RWPE2 (cell line): Measurements from ENCODE around the gene ENPP1.

Experiments
- ATAC-seq: fragments of 200-7000 bp; cut with Tn5 transposase; 3 replicates; pipeline ENCODE4 v1.9.1; 2021; ENCODE audit warnings: low read depth
- DNase-seq: peaks from one replicate; pipeline ENCODE4 v3.0.0-alpha.2; 2020; ENCODE audit warnings: low spot score
- H3K27ac ChIP-seq: fragments of 450-650 bp; 2 replicates; pipeline ENCODE4 v1.5.1; 2017; ENCODE audit warnings: mild to moderate bottlenecking; ENCODE audit not compliant: poor library complexity, severe bottlenecking
- H3K27me3 ChIP-seq: fragments of 250-450 bp; sonication (Bioruptor Pico); 2 replicates; pipeline ENCODE4 v1.5.1; 2021; ENCODE audit warnings: mild to moderate bottlenecking, moderate library complexity; ENCODE audit not compliant: insufficient read depth, poor library complexity, severe bottlenecking
- H3K36me3 ChIP-seq: fragments of 250-450 bp; sonication (Bioruptor Pico); 2 replicates; pipeline ENCODE4 v1.5.1; 2020; ENCODE audit warnings: low read depth, mild to moderate bottlenecking, moderate library complexity
- H3K4me1 ChIP-seq: fragments of 250-450 bp; sonication (Bioruptor Pico); 2 replicates; pipeline ENCODE4 v1.5.1; 2021; ENCODE audit warnings: mild to moderate bottlenecking, moderate library complexity; ENCODE audit not compliant: insufficient read depth, poor library complexity, severe bottlenecking
- H3K4me3 ChIP-seq: fragments of 250-450 bp; sonication (Bioruptor Pico); 2 replicates; pipeline ENCODE4 v1.5.1; 2021; ENCODE audit warnings: mild to moderate bottlenecking, moderate library complexity; ENCODE audit not compliant: severe bottlenecking
- H3K9me3 ChIP-seq: fragments of 250-450 bp; sonication (Bioruptor Pico); 2 replicates; pipeline ENCODE4 v1.5.1; 2021; ENCODE audit warnings: mild to moderate bottlenecking, moderate library complexity; ENCODE audit not compliant: severe bottlenecking
- TF ChIP-seq, protein P1 (sequence below): fragments of 450-650 bp; IDR thresholded peaks from one replicate; pipeline ENCODE4 v1.5.1; 2017; ENCODE audit warnings: mild to moderate bottlenecking, moderate library complexity; ENCODE audit not compliant: poor library complexity, severe bottlenecking

ENPP1 gene

DNA sequence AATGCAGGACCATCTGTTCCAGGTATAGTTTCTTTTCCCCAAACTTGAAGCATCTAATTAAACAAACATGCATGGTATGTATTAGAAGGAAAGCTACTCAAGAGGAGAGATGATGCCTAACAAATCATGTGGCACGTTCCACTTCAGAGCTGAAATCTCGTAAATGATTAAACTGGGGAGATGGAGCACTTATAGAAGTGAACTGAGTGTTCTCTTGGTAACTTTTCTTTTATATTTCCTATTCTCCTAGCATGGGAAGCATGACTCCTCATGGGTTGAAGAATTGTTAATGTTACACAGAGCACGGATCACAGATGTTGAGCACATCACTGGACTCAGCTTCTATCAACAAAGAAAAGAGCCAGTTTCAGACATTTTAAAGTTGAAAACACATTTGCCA lies 82.3 kb downstream of the ENPP1 start:
- H3K27ac ChIP-seq, result no peak overlapping the region
- ATAC-seq (no peak), DNase-seq (no peak)
- H3K4me3 ChIP-seq, result no peak overlapping the region
- H3K36me3 ChIP-seq, result no peaks in the 10 kb centered on the region
- H3K9me3 ChIP-seq, result no peaks in the 10 kb centered on the region
- no peaks in the 10 kb centered on the region for H3K27me3 ChIP-seq
- H3K4me1 ChIP-seq, result no peaks in the 10 kb centered on the region
- TF ChIP-seq, protein P1, sequence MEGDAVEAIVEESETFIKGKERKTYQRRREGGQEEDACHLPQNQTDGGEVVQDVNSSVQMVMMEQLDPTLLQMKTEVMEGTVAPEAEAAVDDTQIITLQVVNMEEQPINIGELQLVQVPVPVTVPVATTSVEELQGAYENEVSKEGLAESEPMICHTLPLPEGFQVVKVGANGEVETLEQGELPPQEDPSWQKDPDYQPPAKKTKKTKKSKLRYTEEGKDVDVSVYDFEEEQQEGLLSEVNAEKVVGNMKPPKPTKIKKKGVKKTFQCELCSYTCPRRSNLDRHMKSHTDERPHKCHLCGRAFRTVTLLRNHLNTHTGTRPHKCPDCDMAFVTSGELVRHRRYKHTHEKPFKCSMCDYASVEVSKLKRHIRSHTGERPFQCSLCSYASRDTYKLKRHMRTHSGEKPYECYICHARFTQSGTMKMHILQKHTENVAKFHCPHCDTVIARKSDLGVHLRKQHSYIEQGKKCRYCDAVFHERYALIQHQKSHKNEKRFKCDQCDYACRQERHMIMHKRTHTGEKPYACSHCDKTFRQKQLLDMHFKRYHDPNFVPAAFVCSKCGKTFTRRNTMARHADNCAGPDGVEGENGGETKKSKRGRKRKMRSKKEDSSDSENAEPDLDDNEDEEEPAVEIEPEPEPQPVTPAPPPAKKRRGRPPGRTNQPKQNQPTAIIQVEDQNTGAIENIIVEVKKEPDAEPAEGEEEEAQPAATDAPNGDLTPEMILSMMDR, result no peak

GRCh38 chr6:131893198-131893597 lies 85.4 kb downstream of the ENPP1 start:
- TF ChIP-seq, protein P1, result no peak
- no peaks in the 10 kb centered on the region for H3K4me1 ChIP-seq
- no peak overlapping the region for H3K4me3 ChIP-seq
- H3K27ac ChIP-seq, result no peak overlapping the region
- no peaks in the 10 kb centered on the region for H3K27me3 ChIP-seq
- H3K36me3 ChIP-seq, result no peaks in the 10 kb centered on the region
- H3K9me3 ChIP-seq, result no peaks in the 10 kb centered on the region
- no peak for ATAC-seq
- no peak for DNase-seq

GRCh38 chr6:131894493-131895424 lies 86.9 kb downstream of the ENPP1 start:
- Histone ChIP-seq H3K27ac (no peak overlapping the region), H3K9me3 (no peaks in the 10 kb centered on the region), H3K27me3 (no peaks in the 10 kb centered on the region), H3K4me3 (no peak overlapping the region), H3K4me1 (no peaks in the 10 kb centered on the region), H3K36me3 (no peaks in the 10 kb centered on the region)
- TF ChIP-seq, protein P1, result no peak
- DNase-seq, result no peak
- no peak for ATAC-seq

DNA sequence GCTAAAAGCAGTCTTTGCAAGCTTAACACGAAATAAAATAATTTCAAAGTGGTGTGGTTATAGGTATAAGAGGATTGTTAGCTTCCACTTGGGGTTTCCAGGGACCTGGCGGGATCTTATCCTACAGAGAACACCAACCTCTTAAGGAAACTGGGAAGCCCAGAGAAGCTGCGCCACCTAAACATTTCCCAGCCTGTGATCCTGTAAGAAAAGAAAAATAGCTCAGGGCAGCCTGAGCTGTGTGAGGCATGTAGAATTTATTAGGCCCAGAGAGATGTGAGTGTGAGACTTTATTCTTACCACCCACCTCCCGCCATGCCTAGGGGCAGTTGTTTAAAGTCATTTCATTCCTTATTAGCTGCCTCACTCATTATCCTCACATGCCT lies 89.2 kb downstream of the ENPP1 start:
- ATAC-seq, result no peak
- TF ChIP-seq, protein P1, result no peak
- no peaks in the 10 kb centered on the region for H3K27me3 ChIP-seq

GRCh38 chr6:131897621-131898020 lies 89.8 kb downstream of the ENPP1 start:
- ATAC-seq, result no peak
- Histone ChIP-seq H3K4me1 (no peaks in the 10 kb centered on the region), H3K9me3 (no peaks in the 10 kb centered on the region), H3K27me3 (no peaks in the 10 kb centered on the region), H3K4me3 (no peak overlapping the region), H3K36me3 (no peaks in the 10 kb centered on the region), H3K27ac (no peak overlapping the region)
- TF ChIP-seq, protein P1, result no peak
- DNase-seq, result no peak

More for the DNA sequence above, 89.2 kb downstream of the ENPP1 start:
- no peak for DNase-seq
- no peaks in the 10 kb centered on the region for H3K4me1 ChIP-seq
- H3K9me3 ChIP-seq, result no peaks in the 10 kb centered on the region
- H3K27ac ChIP-seq, result no peak overlapping the region
- H3K4me3 ChIP-seq, result no peak overlapping the region
- no peaks in the 10 kb centered on the region for H3K36me3 ChIP-seq
